GM12873 (cell line): ENCODE data around the gene POU2AF2.

ENCODE experiments used
- CTCF ChIP-seq: IDR thresholded peaks from 2 replicates; pipeline ENCODE4 v1.5.1; 2012; ENCODE audit warnings: low read depth, mild to moderate bottlenecking, moderate library complexity, low read length, control low read depth; ENCODE audit not compliant: insufficient read depth; ENCODE audit errors: missing control alignments

POU2AF2 gene

GRCh38 chr11:111327908-111328624 lies 82.5 kb downstream of the POU2AF2 start:
- no peak for TF ChIP-seq CTCF

GRCh38 chr11:111329306-111330204 lies 84.0 kb downstream of the POU2AF2 start:
- TF ChIP-seq CTCF: no peak

GRCh38 chr11:111330234-111330893 lies 84.8 kb downstream of the POU2AF2 start:
- TF ChIP-seq CTCF: no peak

GRCh38 chr11:111331711-111332479 lies 86.4 kb downstream of the POU2AF2 start:
- no peak for TF ChIP-seq CTCF

GRCh38 chr11:111334532-111335502 lies 89.3 kb downstream of the POU2AF2 start:
- no peak for TF ChIP-seq CTCF

DNA sequence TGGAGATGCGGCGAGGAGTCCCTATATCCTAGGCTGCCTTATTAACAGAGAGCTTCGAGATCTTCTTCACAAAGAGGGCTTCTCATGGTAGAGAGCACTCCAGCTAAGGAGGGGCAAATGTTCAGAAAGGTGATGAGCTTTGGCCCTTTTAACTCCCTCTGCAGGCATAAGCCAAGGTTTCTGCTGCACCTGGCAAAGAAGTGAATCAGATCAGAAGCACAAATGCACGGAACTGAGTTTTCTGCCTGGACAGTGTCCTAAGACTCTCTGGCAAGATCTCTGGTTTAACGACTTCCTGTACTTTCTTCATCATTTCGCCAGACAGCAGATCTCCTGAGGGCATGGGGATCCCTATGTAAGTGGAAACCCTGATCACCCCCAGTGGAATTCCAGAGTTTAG lies 90.0 kb downstream of the POU2AF2 start:
- TF ChIP-seq CTCF: no peak
